ENCODE measurements around the gene CHMP5. TPM values are rescaled to one million over a fixed set of nuclear protein-coding genes. Genes with fewer than 3 reads are reported as not detected.

The CHMP5 gene
- total RNA-seq, 4 donors from 2014 or later, result 55.1 to 78.2 (median 60.3) TPM

- intact Hi-C loops (cut with DNase I), result no loop called here
- peaks cover 22 to 40% of the 10 kb centered on the region in 2 donors for H3K4me1 ChIP-seq
Observed at GRCh38 chr9:33291031-33291397, 26.2 kb downstream of the CHMP5 start.

GRCh38 chr9:33291901-33292300 is 27.1 kb downstream of the CHMP5 start:
- DNase-seq, result no peak
- Histone ChIP-seq H3K4me3 (replicated peaks in 1 of 3) (no peak overlapping the region), H3K9me3 (no peaks in the 10 kb centered on the region), H3K4me1 (peaks cover 23 to 45% of the 10 kb centered on the region in 2 donors), H3K27ac (no peak overlapping the region), H3K27me3 (no peaks in the 10 kb centered on the region), H3K36me3 (peaks cover 7 to 18% of the 10 kb centered on the region in 2 donors)
- TF ChIP-seq POLR2A (IDR thresholded peaks at IDR 0.05) (no peak), CTCF (IDR thresholded peaks at IDR 0.05) (no peak)
- 90 to 91% methylated on average over 5 of the region's 5 CpGs for WGBS, 2 donors
- intact Hi-C loops (cut with DNase I), result no loop called here

More at GRCh38 chr9:33291031-33291397, 26.2 kb downstream of the CHMP5 start:
- TF ChIP-seq POLR2A (IDR thresholded peaks at IDR 0.05), result no peak
- TF ChIP-seq CTCF (IDR thresholded peaks at IDR 0.05), result no peak
- DNase-seq, result no peak
- Histone ChIP-seq H3K9me3 (no peaks in the 10 kb centered on the region), H3K27me3 (no peaks in the 10 kb centered on the region), H3K27ac (peak overlapping the region; percentile 97 to 99 (median 98)), H3K4me3 (replicated peaks in 1 of 3) (peak overlapping the region; percentile 31 to 82 (median 71)), H3K36me3 (peaks cover 7 to 11% of the 10 kb centered on the region in 2 donors)
- WGBS, 2 donors, result 18 to 23% methylated on average over 7 of the region's 7 CpGs

- 89% methylated on average over 2 of the region's 2 CpGs for WGBS, 2 donors
- Histone ChIP-seq H3K27ac (no peak overlapping the region), H3K36me3 (peaks cover 7 to 24% of the 10 kb centered on the region in 2 donors), H3K9me3 (no peaks in the 10 kb centered on the region), H3K27me3 (no peaks in the 10 kb centered on the region), H3K4me1 (peaks cover 30 to 60% of the 10 kb centered on the region in 2 donors), H3K4me3 (replicated peaks in 1 of 3) (no peak overlapping the region)
- no peak for DNase-seq
- TF ChIP-seq POLR2A (IDR thresholded peaks at IDR 0.05), result no peak
- no peak for TF ChIP-seq CTCF (IDR thresholded peaks at IDR 0.05)
- intact Hi-C loops (cut with DNase I), result no loop called here
Observed at GRCh38 chr9:33293782-33294181, 28.9 kb downstream of the CHMP5 start.

- 94 to 95% methylated on average over 12 of the region's 12 CpGs for WGBS, 2 donors
- no peaks in the 10 kb centered on the region for H3K9me3 ChIP-seq
- DNase-seq, result no peak
- intact Hi-C loops (cut with DNase I), result no loop called here
- no peak overlapping the region for H3K4me3 ChIP-seq (replicated peaks in 1 of 3)
- peaks cover 14 to 24% of the 10 kb centered on the region in 2 donors for H3K36me3 ChIP-seq
- H3K27ac ChIP-seq, result no peak overlapping the region
- no peaks in the 10 kb centered on the region for H3K27me3 ChIP-seq
- peaks cover 24 to 52% of the 10 kb centered on the region in 2 donors for H3K4me1 ChIP-seq
- TF ChIP-seq CTCF (IDR thresholded peaks at IDR 0.05) (no peak), POLR2A (IDR thresholded peaks at IDR 0.05) (no peak)
Observed at GRCh38 chr9:33294670-33295432, 30.0 kb downstream of the CHMP5 start.

- no peak for TF ChIP-seq POLR2A (IDR thresholded peaks at IDR 0.05)
- Histone ChIP-seq H3K36me3 (peaks cover 14 to 24% of the 10 kb centered on the region in 2 donors), H3K27me3 (no peaks in the 10 kb centered on the region), H3K9me3 (no peaks in the 10 kb centered on the region), H3K4me3 (replicated peaks in 1 of 3) (no peak overlapping the region), H3K27ac (no peak overlapping the region), H3K4me1 (peaks cover 24 to 52% of the 10 kb centered on the region in 2 donors)
- intact Hi-C loops (cut with DNase I), result no loop called here
- no peak for DNase-seq
- 91 to 92% methylated on average over 2 of the region's 2 CpGs for WGBS, 2 donors
Observed at GRCh38 chr9:33295571-33295970, 30.7 kb downstream of the CHMP5 start.

All from thyroid gland (tissue), 4 donors.